HEK293 (cell line): ENCODE measurements around the gene PRSS56.
"Not testable (repeated sequence)": the region's sequence is repeated elsewhere in the genome, so short reads cannot be mapped to it uniquely, and the experiment has no call there.

Experiments used
- CTCF ChIA-PET: fragments of 350-600 bp; formaldehyde crosslinking; extraction: SDS; loops from one replicate; lab custom pipeline; 2021; ENCODE audit warnings: antibody characterized with exemption; lab: Yijun Ruan, JAX
- POLR2A ChIA-PET: fragments of 300-600 bp; formaldehyde crosslinking; extraction: SDS; loops from one replicate; lab custom pipeline; 2020; ENCODE audit warnings: antibody characterized with exemption, inconsistent platforms; lab: Yijun Ruan, JAX
- H3K27ac ChIP-seq: fragments of 200-500 bp; sonication (Bioruptor generic); 2 replicates; pipeline ENCODE4 v1.5.1; 2014; ENCODE audit warnings: low read depth, low read length, control low read depth, inconsistent platforms; ENCODE audit errors: extremely low read depth
- H3K36me3 ChIP-seq, 2 experiments: fragments of 200-500 bp in 1 of 2; sonication (Bioruptor generic) in 1 of 2; 1 replicate in 1 of 2; 2 replicates in 1 of 2; pipeline ENCODE4 v1.5.1; 2014 to 2017; ENCODE audit warnings: inconsistent platforms in 2 of 2, low read length in 2 of 2; ENCODE audit not compliant: control insufficient read depth in 2 of 2, insufficient read depth in 1 of 2
- H3K4me1 ChIP-seq: fragments of 200-500 bp; sonication (Bioruptor generic); 2 replicates; pipeline ENCODE4 v1.5.1; 2014; ENCODE audit warnings: mild to moderate bottlenecking, low read length, inconsistent platforms; ENCODE audit not compliant: control insufficient read depth, insufficient read depth
- H3K4me3 ChIP-seq: 2 replicates; pipeline ENCODE4 v1.5.1; 2011; ENCODE audit warnings: low read depth, mild to moderate bottlenecking, control low read depth, low read length, moderate library complexity
- H3K9me3 ChIP-seq: fragments of 200-500 bp; sonication (Bioruptor generic); 2 replicates; pipeline ENCODE4 v1.5.1; 2014; ENCODE audit warnings: low read depth, low read length, inconsistent platforms; ENCODE audit not compliant: control insufficient read depth, insufficient read depth
- PRDM10 ChIP-seq: fragments of 450-650 bp; formaldehyde crosslinking; IDR thresholded peaks from 2 replicates; pipeline ENCODE4 v1.5.1; 2016; ENCODE audit warnings: missing biosample characterization, missing genetic modification characterization
- ZBTB10 ChIP-seq: fragments of 450-650 bp; formaldehyde crosslinking; IDR thresholded peaks from 2 replicates; pipeline ENCODE4 v1.5.1; 2016; ENCODE audit warnings: missing biosample characterization, missing genetic modification characterization
- ZBTB26 ChIP-seq: fragments of 450-650 bp; formaldehyde crosslinking; optimal IDR thresholded peaks from 2 replicates; pipeline ENCODE3; 2016; ENCODE audit warnings: missing biosample characterization, mild to moderate bottlenecking, missing genetic modification characterization
- ZBTB8A ChIP-seq: fragments of 450-650 bp; formaldehyde crosslinking; IDR thresholded peaks from 2 replicates; pipeline ENCODE4 v1.5.1; 2016; ENCODE audit warnings: missing biosample characterization, missing genetic modification characterization
- ZIC2 ChIP-seq: fragments of 450-650 bp; formaldehyde crosslinking; IDR thresholded peaks from 2 replicates; pipeline ENCODE4 v1.5.1; 2016; ENCODE audit warnings: missing biosample characterization, missing genetic modification characterization
- ZNF132 ChIP-seq: fragments of 450-650 bp; formaldehyde crosslinking; IDR thresholded peaks from 2 replicates; pipeline ENCODE4 v1.5.1; 2017; ENCODE audit warnings: missing biosample characterization, missing genetic modification characterization, borderline replicate concordance
- ZNF138 ChIP-seq: fragments of 450-650 bp; formaldehyde crosslinking; IDR thresholded peaks from 2 replicates; pipeline ENCODE4 v1.5.1; 2016; ENCODE audit warnings: missing biosample characterization, missing genetic modification characterization, borderline replicate concordance
- ZNF146 ChIP-seq: fragments of 450-650 bp; formaldehyde crosslinking; IDR thresholded peaks from 2 replicates; pipeline ENCODE4 v1.5.1; 2016; ENCODE audit warnings: missing biosample characterization, missing genetic modification characterization
- ZNF335 ChIP-seq: fragments of 450-650 bp; formaldehyde crosslinking; conservative IDR thresholded peaks from 2 replicates; pipeline ENCODE4 v1.5.1; 2016; ENCODE audit warnings: missing biosample characterization, missing genetic modification characterization
- ZNF510 ChIP-seq: fragments of 450-650 bp; formaldehyde crosslinking; IDR thresholded peaks from 2 replicates; pipeline ENCODE4 v1.5.1; 2018; ENCODE audit warnings: mild to moderate bottlenecking, missing genetic modification characterization, missing biosample characterization; ENCODE audit not compliant: insufficient replicate concordance
- ZNF514 ChIP-seq: fragments of 450-650 bp; formaldehyde crosslinking; IDR thresholded peaks from 2 replicates; pipeline ENCODE4 v1.5.1; 2016; ENCODE audit warnings: missing biosample characterization, missing genetic modification characterization
- ZNF529 ChIP-seq: fragments of 450-650 bp; formaldehyde crosslinking; IDR thresholded peaks from 2 replicates; pipeline ENCODE4 v1.5.1; 2017; ENCODE audit warnings: missing genetic modification characterization, missing biosample characterization; ENCODE audit not compliant: insufficient replicate concordance
- ZNF558 ChIP-seq: fragments of 450-650 bp; formaldehyde crosslinking; IDR thresholded peaks from 2 replicates; pipeline ENCODE4 v1.5.1; 2016; ENCODE audit warnings: missing biosample characterization, missing genetic modification characterization
- ZNF624 ChIP-seq: fragments of 450-650 bp; formaldehyde crosslinking; IDR thresholded peaks from 2 replicates; pipeline ENCODE4 v1.5.1; 2017; ENCODE audit warnings: missing biosample characterization, missing genetic modification characterization
- ZNF658 ChIP-seq: fragments of 450-650 bp; formaldehyde crosslinking; IDR thresholded peaks from 2 replicates; pipeline ENCODE4; 2016; ENCODE audit warnings: missing biosample characterization, missing genetic modification characterization
- ZNF701 ChIP-seq: fragments of 450-650 bp; formaldehyde crosslinking; IDR thresholded peaks from 2 replicates; pipeline ENCODE4 v1.5.1; 2016; ENCODE audit warnings: missing biosample characterization, missing genetic modification characterization
- ZNF768 ChIP-seq: fragments of 450-650 bp; formaldehyde crosslinking; IDR thresholded peaks from 2 replicates; pipeline ENCODE4 v1.5.1; 2018; ENCODE audit warnings: missing biosample characterization, mild to moderate bottlenecking, missing genetic modification characterization
- ZNF785 ChIP-seq: fragments of 450-650 bp; formaldehyde crosslinking; IDR thresholded peaks from 2 replicates; pipeline ENCODE4 v1.5.1; 2016; ENCODE audit warnings: missing biosample characterization, missing genetic modification characterization
- ZSCAN30 ChIP-seq: fragments of 450-650 bp; IDR thresholded peaks from 2 replicates; pipeline ENCODE4 v1.5.1; 2018; ENCODE audit warnings: missing biosample characterization, mild to moderate bottlenecking, missing genetic modification characterization, moderate library complexity

The PRSS56 gene

GRCh38 chr2:232570481-232570880, 50.3 kb downstream of the PRSS56 start:
- H3K4me3 ChIP-seq, H3K4me1 ChIP-seq, H3K9me3 ChIP-seq, POLR2A ChIA-PET, CTCF ChIA-PET, H3K27ac ChIP-seq: not testable (repeated sequence)
- H3K36me3 ChIP-seq, result peaks cover 13 to 96% of the 10 kb centered on the region in 2 experiments

- Histone ChIP-seq H3K27ac (no peak overlapping the region), H3K36me3 (peaks cover 9 to 91% of the 10 kb centered on the region in 2 experiments), H3K4me3 (no peak overlapping the region), H3K9me3 (no peaks in the 10 kb centered on the region), H3K4me1 (0 out of 2 replicates have a peak, but pooled peaks cover 2% of the 10 kb centered on the region)
- ChIA-PET CTCF (no interaction called here), POLR2A (no interaction called here)
- peak; percentile 75 for TF ChIP-seq ZIC2 (tag by site-specific recombination)
- no peak for TF ChIP-seq ZBTB26
Observed at GRCh38 chr2:232571026-232571474, 50.9 kb downstream of the PRSS56 start.

- Histone ChIP-seq H3K27ac (no peak overlapping the region), H3K9me3 (no peaks in the 10 kb centered on the region), H3K36me3 (peaks cover 9 to 83% of the 10 kb centered on the region in 2 experiments), H3K4me1 (0 out of 2 replicates have a peak, but pooled peaks cover 2% of the 10 kb centered on the region), H3K4me3 (no peak overlapping the region)
- POLR2A ChIA-PET, result no interaction called here
- CTCF ChIA-PET, result no interaction called here
- TF ChIP-seq ZBTB8A (no peak), ZNF658 (no peak), ZNF701 (tag by site-specific recombination) (no peak), ZNF624 (no peak), ZNF138 (tag by site-specific recombination) (no peak), ZNF558 (tag by site-specific recombination) (no peak), ZNF132 (tag by site-specific recombination) (no peak)
Observed at GRCh38 chr2:232573042-232573441, 52.9 kb downstream of the PRSS56 start.

GRCh38 chr2:232573771-232574435, 53.7 kb downstream of the PRSS56 start:
- POLR2A ChIA-PET, result no interaction called here
- TF ChIP-seq PRDM10, result no peak
- TF ChIP-seq ZNF529 (tag by site-specific recombination), result no peak
- no peak for TF ChIP-seq ZNF335 (tag by site-specific recombination)
- no peak for TF ChIP-seq ZSCAN30 (tag by site-specific recombination)
- no peak for TF ChIP-seq ZNF514 (tag by site-specific recombination)
- no peak for TF ChIP-seq ZNF146
- no peak for TF ChIP-seq ZNF785 (tag by site-specific recombination)
- TF ChIP-seq ZNF510 (tag by site-specific recombination), result no peak
- TF ChIP-seq ZNF768 (tag by site-specific recombination), result no peak
- TF ChIP-seq ZBTB10 (tag by site-specific recombination), result no peak

More at GRCh38 chr2:232573771-232574435, 53.7 kb downstream of the PRSS56 start:
- 0 out of 2 replicates have a peak, but pooled peaks cover 2% of the 10 kb centered on the region for H3K4me1 ChIP-seq
- no peak overlapping the region for H3K4me3 ChIP-seq
- H3K36me3 ChIP-seq, result peaks cover 3 to 78% of the 10 kb centered on the region in 2 experiments
- no peaks in the 10 kb centered on the region for H3K9me3 ChIP-seq
- CTCF ChIA-PET, result no interaction called here
- no peak overlapping the region for H3K27ac ChIP-seq
